Activated CD4-positive, alpha-beta T cell treated with anti-CD3 and anti-CD28 coated beads, Interleukin-2, Interleukin-4, amounts not matched to agents 100 ng/mL and 50 ng/mL, durations not matched to agents 16 hours and 8 hours (primary cell): ENCODE results near the gene ERBIN.
"Not testable (repeated sequence)": the region's sequence is repeated elsewhere in the genome, so short reads cannot be mapped to it uniquely, and the experiment has no call there.

Experiments used
- DNase-seq: peaks from one replicate; pipeline ENCODE4 v3.0.0-alpha.2; 2020; ENCODE audit warnings: low spot score

ERBIN gene

DNA sequence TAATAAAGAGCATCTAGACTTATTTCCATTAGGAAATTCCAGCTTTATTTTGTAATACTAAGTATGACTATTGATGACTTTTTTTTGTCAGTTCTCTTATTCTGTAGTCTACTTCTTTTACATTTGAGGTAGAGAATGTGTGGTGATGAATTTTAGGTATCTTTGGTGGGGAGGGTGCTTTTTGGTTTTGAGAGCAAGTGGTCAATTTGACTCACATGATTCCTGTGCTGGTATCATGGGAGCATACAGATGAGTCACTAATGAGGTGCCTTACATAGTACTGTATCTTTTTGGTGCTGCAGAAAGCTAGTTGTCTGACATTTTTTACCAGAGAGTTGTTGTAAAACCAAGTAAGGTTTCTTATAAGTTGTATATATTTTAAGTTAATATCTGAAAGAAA lies 35.3 kb downstream of the ERBIN start:
- DNase-seq, result peak; percentile 49

DNA sequence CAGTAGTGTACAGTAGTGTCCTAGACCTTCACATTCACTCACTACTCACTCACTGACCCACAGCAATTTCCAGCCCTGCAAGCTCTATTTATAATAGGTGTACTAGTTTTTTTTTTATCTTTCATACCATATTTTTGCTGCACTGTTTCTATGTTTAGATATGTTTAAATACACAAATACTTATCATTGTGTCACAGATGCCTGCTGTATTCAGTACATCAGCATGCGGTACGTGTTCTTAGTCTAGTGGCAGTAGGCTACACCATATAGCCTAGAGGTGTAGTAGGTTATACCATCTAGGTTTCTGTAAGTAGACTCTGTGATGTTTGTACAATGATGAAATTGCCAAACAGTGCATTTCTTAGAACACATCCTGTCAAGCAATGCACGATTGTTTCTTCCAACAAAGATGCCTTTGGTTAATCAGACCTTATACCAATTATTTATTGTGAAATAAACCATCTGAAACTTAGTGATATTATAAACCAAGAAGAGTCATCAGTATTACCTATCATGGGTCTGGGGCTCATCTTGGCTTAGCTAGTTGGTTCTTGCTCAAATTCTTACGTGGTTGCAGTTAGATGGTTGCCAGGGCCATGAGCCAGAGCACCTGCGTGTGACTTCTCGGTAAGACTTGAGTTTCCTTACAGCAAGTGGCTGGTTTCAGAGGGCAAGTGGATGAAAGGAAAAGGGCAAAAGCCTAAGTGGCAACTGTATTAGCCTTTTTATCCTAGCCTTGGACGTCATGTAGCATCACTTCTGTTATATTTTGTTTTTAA lies 41.1 kb downstream of the ERBIN start:
- DNase-seq, result no peak

DNA sequence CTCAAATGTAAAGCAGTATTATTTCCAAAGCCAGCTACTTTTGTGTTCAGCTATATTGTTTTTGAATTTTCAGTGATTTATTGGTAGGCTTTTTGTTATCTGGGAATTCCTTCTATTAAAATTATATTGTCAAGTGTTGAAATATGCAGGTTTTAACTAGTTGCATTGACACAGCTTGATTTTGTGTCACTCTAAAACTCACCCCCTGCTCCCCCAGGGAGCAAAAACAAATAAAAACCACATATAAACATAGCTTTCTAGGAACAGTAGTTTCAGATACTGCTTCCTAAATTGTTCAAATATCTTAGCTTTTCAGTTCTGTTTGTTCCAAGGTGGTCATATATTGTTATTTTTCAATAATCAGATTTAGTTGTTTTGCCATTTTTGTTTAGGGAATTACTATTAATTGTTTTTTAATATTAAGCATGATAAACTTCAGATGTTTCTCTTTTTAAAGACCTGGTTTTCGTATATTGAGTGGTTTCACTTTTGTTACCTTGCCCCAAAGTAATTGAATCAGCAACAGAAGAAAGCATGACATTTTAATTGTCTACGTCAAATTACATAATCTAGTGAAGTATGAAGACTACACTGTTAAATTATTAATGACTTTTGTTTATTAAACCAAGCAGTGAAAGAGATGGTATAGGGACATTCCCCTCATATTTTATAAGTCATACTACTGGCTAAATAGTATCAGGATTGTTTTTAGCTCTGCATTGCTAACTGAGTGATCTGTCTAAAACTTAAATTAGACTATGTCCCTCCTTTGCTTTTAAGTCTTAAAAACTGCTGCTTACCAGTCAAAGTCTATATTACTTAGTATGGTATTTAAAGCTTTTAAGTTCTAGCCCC lies 43.4 kb downstream of the ERBIN start:
- DNase-seq, result no peak

GRCh38 chr5:65970481-65971367 lies 44.3 kb downstream of the ERBIN start:
- DNase-seq, result no peak

GRCh38 chr5:65971643-65972042 lies 45.3 kb downstream of the ERBIN start:
- DNase-seq, result no peak

DNA sequence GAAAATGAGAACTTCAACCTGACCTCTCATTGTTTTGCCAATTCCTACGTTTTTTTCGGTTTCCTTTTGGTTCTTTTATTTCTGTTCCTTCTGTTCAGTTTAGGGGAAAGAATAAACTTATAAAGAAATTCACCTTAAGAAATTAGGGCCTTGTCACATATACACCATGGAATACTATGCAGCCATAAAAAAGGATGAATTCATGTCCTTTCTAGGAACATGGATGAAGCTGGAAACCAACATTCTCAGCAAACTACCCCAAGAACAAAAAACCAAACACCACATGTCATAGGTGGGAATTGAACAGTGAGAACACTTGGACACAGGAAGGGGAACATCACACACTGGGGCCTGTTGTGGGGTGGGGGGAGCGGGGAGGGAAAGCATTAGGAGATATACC lies 46.5 kb downstream of the ERBIN start:
- DNase-seq, result not testable (repeated sequence)

- no peak for DNase-seq
Observed at GRCh38 chr5:65978251-65978650, 51.9 kb downstream of the ERBIN start.

- no peak for DNase-seq
Observed at GRCh38 chr5:65981548-65981947, 55.2 kb downstream of the ERBIN start.

GRCh38 chr5:65981969-65982619 lies 55.7 kb downstream of the ERBIN start:
- DNase-seq, result no peak

DNA sequence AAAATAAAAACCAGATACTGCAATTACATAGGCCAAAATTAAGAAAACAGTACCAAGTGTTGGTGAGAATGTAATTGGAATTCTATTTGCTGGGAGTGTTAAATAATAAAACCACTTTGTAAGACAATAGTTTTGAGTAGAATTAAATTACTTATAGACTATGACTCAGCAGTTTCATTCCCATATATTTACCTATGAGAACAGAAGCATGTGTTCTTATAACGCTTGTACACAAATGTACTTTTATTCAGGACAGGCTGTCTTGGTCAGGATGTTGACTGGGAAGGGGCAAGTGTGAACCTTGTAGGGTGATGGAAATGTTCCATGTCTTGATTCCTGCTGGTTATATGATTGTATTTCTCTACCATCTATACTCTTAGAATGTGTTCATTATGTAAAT lies 56.3 kb downstream of the ERBIN start:
- no peak for DNase-seq

GRCh38 chr5:65984098-65984885 lies 57.9 kb downstream of the ERBIN start:
- no peak for DNase-seq

GRCh38 chr5:65986050-65986451 lies 59.7 kb downstream of the ERBIN start:
- DNase-seq, result no peak

DNA sequence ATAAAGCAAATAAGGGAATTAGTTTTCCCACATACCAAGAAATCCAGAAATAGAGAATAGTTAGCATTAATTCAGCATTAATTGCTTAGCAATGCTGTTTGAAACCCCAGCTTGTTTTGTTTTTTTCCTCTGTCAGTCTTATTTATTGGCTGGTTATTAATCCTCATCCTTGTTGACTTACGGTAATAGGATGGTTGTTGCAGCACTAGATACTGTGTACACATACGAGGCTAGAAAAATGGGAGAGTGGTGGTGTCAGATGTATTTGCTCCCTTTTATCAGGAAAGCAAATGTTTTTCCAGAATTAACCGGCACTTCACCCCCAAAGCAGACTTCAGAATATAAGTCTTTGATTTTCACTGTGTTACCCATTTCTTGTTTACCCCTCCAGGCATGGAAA lies 60.4 kb downstream of the ERBIN start:
- no peak for DNase-seq

- no peak for DNase-seq
Observed at GRCh38 chr5:65987982-65988381, 61.6 kb downstream of the ERBIN start.

DNA sequence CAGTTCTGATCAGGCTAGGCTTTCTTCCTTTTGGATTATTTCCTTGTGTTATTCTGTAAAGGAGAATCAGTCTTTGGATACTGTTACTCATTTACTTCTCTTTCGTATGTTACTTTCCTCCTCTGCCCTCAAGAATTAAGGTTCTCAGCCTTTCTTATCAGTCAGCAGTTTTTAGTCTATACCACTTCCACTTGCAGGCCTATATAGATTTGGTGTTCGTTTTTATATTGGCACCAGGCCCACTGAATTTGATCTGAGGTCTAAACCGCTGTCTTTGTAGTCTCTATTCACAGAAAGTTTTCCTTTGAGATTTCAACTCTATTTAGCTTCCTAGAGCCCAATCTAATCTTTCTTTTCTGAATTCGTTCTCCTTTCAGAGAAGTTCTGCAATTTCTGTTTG lies 62.8 kb downstream of the ERBIN start:
- no peak for DNase-seq

DNA sequence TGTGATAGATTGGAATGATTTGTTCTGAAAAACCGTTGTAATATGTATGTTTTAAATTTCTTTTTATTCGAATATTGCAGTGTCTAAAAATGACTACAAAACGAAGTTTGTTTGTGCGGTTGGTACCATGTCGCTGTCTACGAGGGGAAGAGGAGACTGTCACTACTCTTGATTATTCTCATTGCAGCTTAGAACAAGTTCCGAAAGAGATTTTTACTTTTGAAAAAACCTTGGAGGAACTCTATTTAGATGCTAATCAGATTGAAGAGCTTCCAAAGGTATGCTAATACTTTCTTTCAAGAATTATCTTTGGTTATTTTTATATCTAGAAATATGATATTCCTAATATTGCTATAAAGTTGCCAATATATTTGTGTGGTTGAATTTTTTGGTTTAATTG lies 66.3 kb downstream of the ERBIN start:
- DNase-seq, result no peak

GRCh38 chr5:65994117-65994786 lies 67.9 kb downstream of the ERBIN start:
- DNase-seq, result no peak

- DNase-seq, result no peak
Observed at GRCh38 chr5:65999061-65999723, 72.8 kb downstream of the ERBIN start.

DNA sequence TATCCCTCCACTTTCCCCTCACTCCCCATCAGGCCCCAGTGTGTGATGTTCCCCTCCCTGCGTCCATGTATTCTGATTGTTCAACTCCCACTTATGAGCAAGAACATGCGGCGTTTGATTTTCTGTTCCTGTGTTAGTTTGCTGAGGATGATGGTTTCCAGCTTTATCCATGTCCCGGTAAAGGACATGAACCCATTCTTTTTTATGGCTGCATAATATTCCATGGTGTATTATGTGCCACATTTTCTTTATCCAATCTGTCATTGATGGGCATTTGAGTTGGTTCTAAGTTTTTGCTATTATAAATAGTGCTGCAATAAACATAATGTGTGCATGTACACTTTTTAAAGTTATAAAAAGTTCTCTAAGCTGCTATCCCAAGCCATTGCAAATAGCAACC lies 75.6 kb downstream of the ERBIN start:
- DNase-seq, result no peak

DNA sequence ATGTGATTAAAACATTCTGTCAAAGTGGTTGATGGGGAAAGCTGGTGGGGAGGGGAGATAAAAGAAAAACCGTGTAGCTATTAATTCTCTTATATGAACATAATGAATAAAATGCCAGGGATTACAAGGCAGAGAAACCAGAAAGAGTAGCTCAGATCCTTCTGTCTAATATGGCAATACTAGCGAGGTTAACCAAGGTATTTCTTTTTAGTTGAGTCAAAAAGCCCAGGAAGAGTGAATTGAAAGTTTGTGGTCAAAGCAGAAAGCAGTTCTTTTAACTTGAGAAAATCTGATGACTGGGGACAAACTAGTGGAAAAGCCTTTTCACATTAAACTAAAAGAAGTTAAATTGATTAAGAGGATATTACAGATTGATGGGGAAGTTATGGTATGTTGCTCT lies 76.0 kb downstream of the ERBIN start:
- peak; percentile 57 for DNase-seq
